ENCODE measurements around the gene STK17A. TPM values are rescaled to one million over a fixed set of nuclear protein-coding genes. Genes with fewer than 3 reads are reported as not detected.

Gene STK17A
- polyA plus RNA-seq, result 8.9 and 26.2 TPM in 2 replicates

GRCh38 chr7:43582503-43583423, at the start of gene STK17A:
Gene STK17A, plus strand, starts transcription at chr7:43583108. Its CDS starts 136 bp downstream, at chr7:43583244.

Other genes starting within 250 kb of the STK17A start
- gene COA1, start 146.4 kb downstream of the STK17A start, polyA plus RNA-seq, result 312 and 314 TPM in 2 replicates
- gene BLVRA, start 175.6 kb downstream of the STK17A start, polyA plus RNA-seq, result 155 and 159 TPM in 2 replicates